ENCODE data around the gene ATG9B.
A peak's percentile ranks its signal among the peaks of the same experiment; 100 is the strongest.

The ATG9B gene

DNA sequence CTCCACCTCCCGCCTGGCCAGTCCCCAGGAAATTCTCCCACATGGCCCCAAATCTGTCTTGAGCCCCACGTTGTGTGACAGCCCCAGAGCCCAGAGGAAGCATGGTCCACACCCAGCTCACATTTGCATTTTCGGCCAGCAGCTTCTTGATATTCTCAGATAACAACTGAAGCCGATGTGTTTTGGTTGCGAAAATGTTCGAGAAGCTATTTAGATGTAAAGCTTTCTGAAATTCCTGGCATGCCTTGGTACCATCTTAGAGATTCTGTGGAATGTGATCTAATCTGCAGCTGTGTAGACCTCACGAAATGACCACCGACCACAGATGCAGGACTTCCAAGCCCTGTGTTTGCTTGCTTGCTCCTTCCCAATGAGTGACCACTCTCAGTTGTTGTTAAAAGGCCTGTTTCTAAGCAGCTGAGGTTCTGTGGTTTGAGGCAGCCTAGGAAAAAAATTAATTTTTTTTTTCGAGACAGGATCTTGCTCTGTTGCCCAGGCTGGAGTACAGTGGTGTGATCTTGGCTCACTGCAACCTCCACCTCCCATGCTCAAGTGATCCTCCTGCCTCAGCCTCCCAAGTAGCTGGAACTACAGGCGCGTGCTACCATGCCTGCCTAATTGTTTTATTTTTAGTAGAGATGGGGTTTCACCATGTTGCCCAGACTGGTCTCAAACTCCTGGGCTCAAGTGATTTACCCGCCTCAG is 43.9 kb upstream of the ATG9B start:
- DNase-seq, result peak; percentile 79
- TF ChIP-seq, protein P1, sequence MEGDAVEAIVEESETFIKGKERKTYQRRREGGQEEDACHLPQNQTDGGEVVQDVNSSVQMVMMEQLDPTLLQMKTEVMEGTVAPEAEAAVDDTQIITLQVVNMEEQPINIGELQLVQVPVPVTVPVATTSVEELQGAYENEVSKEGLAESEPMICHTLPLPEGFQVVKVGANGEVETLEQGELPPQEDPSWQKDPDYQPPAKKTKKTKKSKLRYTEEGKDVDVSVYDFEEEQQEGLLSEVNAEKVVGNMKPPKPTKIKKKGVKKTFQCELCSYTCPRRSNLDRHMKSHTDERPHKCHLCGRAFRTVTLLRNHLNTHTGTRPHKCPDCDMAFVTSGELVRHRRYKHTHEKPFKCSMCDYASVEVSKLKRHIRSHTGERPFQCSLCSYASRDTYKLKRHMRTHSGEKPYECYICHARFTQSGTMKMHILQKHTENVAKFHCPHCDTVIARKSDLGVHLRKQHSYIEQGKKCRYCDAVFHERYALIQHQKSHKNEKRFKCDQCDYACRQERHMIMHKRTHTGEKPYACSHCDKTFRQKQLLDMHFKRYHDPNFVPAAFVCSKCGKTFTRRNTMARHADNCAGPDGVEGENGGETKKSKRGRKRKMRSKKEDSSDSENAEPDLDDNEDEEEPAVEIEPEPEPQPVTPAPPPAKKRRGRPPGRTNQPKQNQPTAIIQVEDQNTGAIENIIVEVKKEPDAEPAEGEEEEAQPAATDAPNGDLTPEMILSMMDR (IDR thresholded peaks at IDR 0.05; ENCODE audit: low read depth, low read length, missing control alignments), result no peak
- in situ Hi-C loops (cut with HindIII; ENCODE audit: low pct_ligation_motif_present, low sequenced_read_pairs), result no loop called here
- Histone ChIP-seq H3K27me3 (replicated peaks) (no peaks in the 10 kb centered on the region), H3K4me3 (ENCODE audit: low read depth, low read length) (no peak overlapping the region), H3K27ac (peak overlapping the region; percentile 51), H3K36me3 (replicated peaks) (peaks cover 81% of the 10 kb centered on the region)

DNA sequence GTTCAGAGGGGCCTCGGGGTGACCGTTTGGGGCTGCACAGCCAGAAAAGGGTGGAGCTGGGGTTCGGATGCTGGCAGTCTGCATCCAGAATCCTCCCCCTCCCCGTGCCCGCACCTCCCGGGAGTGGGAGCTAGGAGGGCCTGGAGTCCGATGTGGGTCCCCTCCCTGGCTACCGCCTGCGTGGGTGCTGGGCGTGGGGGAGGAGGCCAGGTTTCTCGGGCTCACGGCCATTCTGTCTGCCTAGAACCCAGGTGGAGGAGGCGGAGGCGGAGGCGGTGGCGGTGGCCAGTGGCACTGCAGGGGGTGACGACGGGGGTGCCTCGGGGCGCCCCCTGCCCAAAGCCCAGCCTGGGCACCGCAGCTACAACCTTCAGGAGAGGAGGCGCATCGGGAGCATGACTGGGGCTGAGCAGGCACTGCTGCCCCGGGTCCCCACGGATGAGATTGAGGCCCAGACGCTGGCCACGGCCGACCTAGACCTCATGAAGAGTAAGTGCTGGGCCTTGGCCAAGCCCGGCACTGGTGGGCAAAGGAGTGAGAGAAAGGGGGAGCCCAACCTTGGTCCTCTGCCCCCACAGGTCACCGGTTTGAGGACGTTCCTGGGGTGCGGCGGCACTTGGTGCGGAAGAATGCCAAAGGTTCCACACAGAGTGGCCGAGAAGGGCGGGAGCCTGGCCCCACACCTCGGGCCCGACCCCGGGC is 42.1 kb upstream of the ATG9B start:
- in situ Hi-C loops (cut with HindIII; ENCODE audit: low pct_ligation_motif_present, low sequenced_read_pairs), result no loop called here
- Histone ChIP-seq H3K27ac (no peak overlapping the region), H3K36me3 (replicated peaks) (peaks cover 69% of the 10 kb centered on the region), H3K4me3 (ENCODE audit: low read depth, low read length) (no peak overlapping the region), H3K27me3 (replicated peaks) (no peaks in the 10 kb centered on the region)
- TF ChIP-seq, protein P1 (IDR thresholded peaks at IDR 0.05; ENCODE audit: low read depth, low read length, missing control alignments), result no peak
- no peak for DNase-seq

DNA sequence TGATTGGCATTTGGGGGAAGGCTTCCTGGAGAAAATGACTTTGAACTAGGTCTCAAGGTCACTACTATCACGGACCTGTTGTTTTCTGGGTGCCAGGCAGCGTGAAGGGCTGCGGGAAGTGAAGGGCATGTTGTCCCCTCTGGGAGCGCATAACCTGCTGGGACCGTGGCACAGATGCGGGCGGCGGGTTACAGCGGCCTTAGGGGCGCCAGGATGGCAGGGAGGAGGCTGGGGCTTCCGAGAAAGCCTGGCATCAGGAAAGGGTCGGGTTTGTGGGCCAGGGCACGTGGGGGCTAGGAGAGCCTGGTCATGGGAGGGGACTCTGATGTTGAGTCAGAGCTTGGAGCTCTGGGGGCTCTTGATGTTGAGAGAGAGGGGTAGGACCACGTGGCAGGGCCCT is 41.2 kb upstream of the ATG9B start:
- no peak overlapping the region for H3K4me3 ChIP-seq (ENCODE audit: low read depth, low read length)
- no peak for DNase-seq
- in situ Hi-C loops (cut with HindIII; ENCODE audit: low pct_ligation_motif_present, low sequenced_read_pairs), result no loop called here
- TF ChIP-seq, protein P1 (IDR thresholded peaks at IDR 0.05; ENCODE audit: low read depth, low read length, missing control alignments), result no peak
- peaks cover 60% of the 10 kb centered on the region for H3K36me3 ChIP-seq (replicated peaks)
- no peak overlapping the region for H3K27ac ChIP-seq
- no peaks in the 10 kb centered on the region for H3K27me3 ChIP-seq (replicated peaks)

DNA sequence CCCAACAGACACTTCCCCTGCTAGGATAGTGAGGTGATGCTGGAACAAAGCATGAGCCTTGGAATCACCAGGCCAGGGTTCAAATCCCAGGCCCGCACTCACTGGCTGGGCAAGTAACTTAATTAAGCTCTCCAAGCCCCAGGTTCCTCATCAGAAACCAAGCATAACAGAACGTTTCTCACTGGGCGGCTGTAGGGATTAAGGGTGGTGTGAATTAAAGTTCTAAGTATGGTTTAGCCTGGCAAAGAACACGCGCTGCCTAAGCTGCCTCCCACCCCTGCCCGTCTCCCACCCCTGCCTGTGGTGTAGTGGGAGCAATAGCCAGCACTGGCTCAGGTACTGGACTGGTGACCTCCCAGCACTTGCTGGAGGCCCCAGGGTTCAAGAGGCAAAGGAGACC is 40.7 kb upstream of the ATG9B start:
- Histone ChIP-seq H3K36me3 (replicated peaks) (peaks cover 55% of the 10 kb centered on the region), H3K27me3 (replicated peaks) (no peaks in the 10 kb centered on the region), H3K4me3 (ENCODE audit: low read depth, low read length) (no peak overlapping the region), H3K27ac (no peak overlapping the region)
- no peak for DNase-seq
- TF ChIP-seq, protein P1 (IDR thresholded peaks at IDR 0.05; ENCODE audit: low read depth, low read length, missing control alignments), result no peak
- in situ Hi-C loops (cut with HindIII; ENCODE audit: low pct_ligation_motif_present, low sequenced_read_pairs), result no loop called here

DNA sequence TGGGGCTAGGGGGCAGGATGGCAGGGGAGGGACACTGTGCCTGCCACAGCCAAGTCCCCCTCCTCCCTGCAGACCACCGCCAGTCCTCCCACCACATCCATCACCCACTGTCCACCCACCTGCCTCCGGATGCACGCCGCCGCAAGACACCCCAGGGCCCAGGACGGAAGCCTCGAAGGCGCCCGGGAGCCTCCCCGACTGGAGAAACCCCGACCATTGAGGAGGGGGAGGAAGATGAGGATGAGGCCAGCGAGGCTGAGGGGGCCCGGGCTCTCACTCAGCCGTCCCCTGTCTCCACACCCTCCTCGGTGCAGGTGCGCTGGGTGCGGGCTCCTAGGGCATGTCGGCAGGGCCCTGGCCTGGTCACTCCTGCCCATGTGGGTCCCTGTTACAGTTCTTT is 40.2 kb upstream of the ATG9B start:
- in situ Hi-C loops (cut with HindIII; ENCODE audit: low pct_ligation_motif_present, low sequenced_read_pairs), result no loop called here
- no peak for DNase-seq
- TF ChIP-seq, protein P1 (IDR thresholded peaks at IDR 0.05; ENCODE audit: low read depth, low read length, missing control alignments), result no peak
- Histone ChIP-seq H3K4me3 (ENCODE audit: low read depth, low read length) (no peak overlapping the region), H3K27ac (no peak overlapping the region), H3K27me3 (replicated peaks) (no peaks in the 10 kb centered on the region), H3K36me3 (replicated peaks) (peaks cover 49% of the 10 kb centered on the region)
